ENCODE results near the gene KIF16B. TPM values are rescaled to one million over a fixed set of nuclear protein-coding genes. Genes with fewer than 3 reads are reported as not detected.

Gene KIF16B
- total and polyA plus RNA-seq, 2 of the 8 experiments (the other 6 are each of a cell fraction or from before 2014, with no cell fraction given), result 3.0 to 9.2 TPM

GRCh38 chr20:16613954-16614353 is 40.7 kb upstream of the KIF16B start:
- no peaks in the 10 kb centered on the region for H3K79me1 ChIP-seq (ENCODE audit: low read depth, low read length)
- H3K4me1 ChIP-seq (replicated peaks in 1 of 4; ENCODE audit: control insufficient read depth in 3 of 4, insufficient read depth in 4 of 4, low read length in 3 of 4), result peaks cover 0 to 3% (median 1%) of the 10 kb centered on the region in 4 experiments; a peak in 1 of 7 replicates
- H4K8ac ChIP-seq (ENCODE audit: extremely low read depth, insufficient read depth, low read length), result no peak overlapping the region
- H3K4me2 ChIP-seq (ENCODE audit: insufficient read depth in 1 of 2, low read depth in 2 of 2, low read length in 2 of 2), result no peak overlapping the region
- DNase-seq (ENCODE audit: low read depth in 1 of 2, low spot score in 2 of 2) (no peak), FAIRE-seq (no peak)
- no peak overlapping the region for H2BK5ac ChIP-seq (ENCODE audit: low read depth, low read length)
- no peak overlapping the region for H2BK20ac ChIP-seq (ENCODE audit: low read length)
- H3K18ac ChIP-seq (ENCODE audit: extremely low read depth, low read length), result no peak overlapping the region
- H3K56ac ChIP-seq (replicated peaks; ENCODE audit: insufficient read length, low read depth, low read length), result no peak overlapping the region
- no peak overlapping the region for H3K14ac ChIP-seq (ENCODE audit: insufficient read length)
- H2BK15ac ChIP-seq (ENCODE audit: low read length), result no peak overlapping the region
- 78% methylated on average over 6 of the region's 6 CpGs; no CpG with 5 or more reads in 1 of the 2 experiments for WGBS, 2 experiments (ENCODE audit: extremely low coverage in 1 of 2, insufficient coverage in 1 of 2, insufficient read length in 1 of 2, insufficient replicate concordance in 2 of 2, low coverage in 1 of 2, low lambda C conversion rate in 2 of 2, missing lambda C conversion rate in 1 of 2)
- H4K5ac ChIP-seq (ENCODE audit: insufficient read length, low read depth, low read length), result no peak overlapping the region
- H2AK5ac ChIP-seq (ENCODE audit: low read depth, low read length), result no peak overlapping the region
- no peaks in the 10 kb centered on the region for H3K23me2 ChIP-seq (ENCODE audit: low read depth, low read length)
- no peak for TF ChIP-seq ZNF274 (IDR thresholded peaks at IDR 0.05; ENCODE audit: borderline replicate concordance, extremely low read depth, low read length)
- TF ChIP-seq HDAC2 (IDR thresholded peaks at IDR 0.05; ENCODE audit: borderline replicate concordance in 1 of 2, low read depth in 2 of 2, low read length in 2 of 2), result no peak
- no peak for TF ChIP-seq JUN (IDR thresholded peaks at IDR 0.05; ENCODE audit: low read depth, low read length)
- no peak for TF ChIP-seq CBX5 (IDR thresholded peaks at IDR 0.05; ENCODE audit: low read depth, low read length)
- no peak for TF ChIP-seq CBX8 (IDR thresholded peaks at IDR 0.05; ENCODE audit: borderline replicate concordance, low read depth, low read length)
- TF ChIP-seq SRF (IDR thresholded peaks at IDR 0.05; ENCODE audit: low read depth, low read length), result no peak
- TF ChIP-seq, protein P1, sequence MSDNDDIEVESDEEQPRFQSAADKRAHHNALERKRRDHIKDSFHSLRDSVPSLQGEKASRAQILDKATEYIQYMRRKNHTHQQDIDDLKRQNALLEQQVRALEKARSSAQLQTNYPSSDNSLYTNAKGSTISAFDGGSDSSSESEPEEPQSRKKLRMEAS (IDR thresholded peaks at IDR 0.05), result no peak
- no peak for TF ChIP-seq SIN3A (conservative IDR thresholded peaks at IDR 0.05 in 1 of 2, IDR thresholded peaks at IDR 0.05 in 1 of 2; ENCODE audit: low read depth in 1 of 2, low read length in 2 of 2)
- no peaks in the 10 kb centered on the region for H3K27me3 ChIP-seq (replicated peaks in 1 of 4; ENCODE audit: control insufficient read depth in 3 of 4, extremely low read depth in 1 of 4, insufficient read depth in 3 of 4, low read length in 3 of 4)
- no peak overlapping the region for H2BK12ac ChIP-seq (ENCODE audit: low read depth, low read length)
- H3K27ac ChIP-seq (ENCODE audit: low read depth, low read length), result no peak overlapping the region
- no peak overlapping the region for H3K4me3 ChIP-seq (ENCODE audit: extremely low read depth in 1 of 4, insufficient read depth in 2 of 4, low read depth in 3 of 4, low read length in 4 of 4)
- no peaks in the 10 kb centered on the region for H4K20me1 ChIP-seq (replicated peaks in 1 of 2; ENCODE audit: control insufficient read depth in 1 of 2, insufficient read depth in 2 of 2, low read length in 2 of 2)
- ChIA-PET CTCF (ENCODE audit: partially characterized antibody) (interaction anchor here (1.0 to 2.5 kb wide), 3 partner anchors 8 to 52 kb away, joined by 3 to 6 read pairs (median 4); no protein-coding TSS in a partner anchor), POLR2A (ENCODE audit: partially characterized antibody) (no interaction called here)
- no peak overlapping the region for H2AFZ ChIP-seq (ENCODE audit: low read length)
- no peak overlapping the region for H2BK120ac ChIP-seq (replicated peaks; ENCODE audit: low read depth, low read length)
- H4K91ac ChIP-seq (replicated peaks; ENCODE audit: insufficient read length, low read length), result no peak overlapping the region
- H3K36me3 ChIP-seq (ENCODE audit: control insufficient read depth in 2 of 4, insufficient read depth in 4 of 4, low read length in 3 of 4), result no peaks in the 10 kb centered on the region
- H3K23ac ChIP-seq (ENCODE audit: insufficient read length), result no peak overlapping the region
- peaks cover 5 to 8% of the 10 kb centered on the region in 2 experiments; a peak in 1 of 4 replicates for H3K9me3 ChIP-seq (ENCODE audit: insufficient read depth in 2 of 2, low read depth in 1 of 2, low read length in 1 of 2)
- no peaks in the 10 kb centered on the region for H3K79me2 ChIP-seq (ENCODE audit: control insufficient read depth in 1 of 2, insufficient read depth in 2 of 2, low read length in 2 of 2)
- H3K4ac ChIP-seq (replicated peaks; ENCODE audit: insufficient read length, low read depth, low read length), result no peak overlapping the region
- H3K9ac ChIP-seq (replicated peaks in 1 of 4; ENCODE audit: extremely low read depth in 1 of 4, low read depth in 3 of 4, low read length in 3 of 4), result no peak overlapping the region

All from H1 (cell line).